HG02981 (cell line): ENCODE results near the gene NR1D1.
"Not testable (repeated sequence)": the region's sequence is repeated elsewhere in the genome, so short reads cannot be mapped to it uniquely, and the experiment has no call there.

ENCODE experiments used
- ATAC-seq: cut with Tn5 transposase; IDR thresholded peaks from one replicate; pipeline ENCODE4 v1.9.1; 2021; ENCODE audit warnings: mild to moderate bottlenecking, moderate library complexity; ENCODE audit not compliant: unreplicated experiment

The NR1D1 gene

DNA sequence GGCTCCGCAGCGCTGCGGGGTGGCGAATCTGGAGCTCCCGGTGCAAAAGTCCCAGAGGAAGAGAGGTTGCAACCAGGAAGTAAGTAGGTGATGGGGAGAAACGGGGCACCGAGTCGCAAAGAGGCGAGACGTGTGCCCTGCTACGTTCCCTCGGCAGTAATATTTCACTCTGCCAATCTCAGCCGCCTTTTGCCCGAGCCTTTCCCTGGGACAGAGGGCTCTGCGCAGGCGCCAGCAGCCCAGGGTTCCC lies at the start of gene NR1D1:
TSS of gene NR1D1 (minus strand) at position 171 of the 250 bp plus-strand sequence. CDS start 495 bp downstream, outside the sequence.
- no peak for ATAC-seq

DNA sequence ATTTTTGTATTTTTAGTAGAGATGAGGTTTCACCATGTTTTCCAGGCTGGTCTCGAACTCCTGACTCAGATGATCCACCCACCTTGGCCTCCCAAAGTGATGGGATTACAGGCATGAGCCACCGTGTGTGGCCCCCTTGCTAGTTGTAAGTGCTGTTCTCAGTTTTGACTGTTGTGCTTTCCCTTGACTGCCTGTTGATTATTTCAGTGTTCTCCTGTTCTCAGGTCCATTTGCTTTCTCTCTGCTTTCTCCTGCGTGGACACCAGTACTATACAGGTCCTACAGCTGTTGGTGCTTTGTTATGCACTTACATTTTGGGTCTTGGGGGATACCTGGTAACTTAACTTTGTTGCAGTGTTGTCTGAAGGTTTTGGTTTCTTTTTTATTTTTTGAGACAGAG lies 48.1 kb upstream of the NR1D1 start:
- no peak for ATAC-seq

DNA sequence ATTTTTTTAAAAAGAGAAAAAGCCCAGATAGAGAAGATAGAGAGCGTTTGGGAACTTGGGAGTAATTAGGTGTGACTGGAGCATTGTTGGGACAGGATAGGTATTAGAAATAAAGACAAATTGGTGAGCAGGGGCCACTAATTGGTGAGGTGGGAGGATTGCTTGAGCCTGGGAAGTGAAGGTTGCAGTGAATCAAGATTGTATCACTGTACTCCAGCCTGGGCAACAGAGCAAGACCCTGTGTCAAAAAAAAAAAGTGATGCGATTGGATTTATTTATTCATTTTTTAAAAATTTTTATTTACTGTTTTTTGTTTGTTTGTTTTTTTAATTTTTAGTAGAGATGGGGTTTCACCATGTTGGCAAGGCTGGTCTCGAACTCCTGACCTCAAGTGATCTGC lies 45.1 kb upstream of the NR1D1 start:
- ATAC-seq, result no peak

DNA sequence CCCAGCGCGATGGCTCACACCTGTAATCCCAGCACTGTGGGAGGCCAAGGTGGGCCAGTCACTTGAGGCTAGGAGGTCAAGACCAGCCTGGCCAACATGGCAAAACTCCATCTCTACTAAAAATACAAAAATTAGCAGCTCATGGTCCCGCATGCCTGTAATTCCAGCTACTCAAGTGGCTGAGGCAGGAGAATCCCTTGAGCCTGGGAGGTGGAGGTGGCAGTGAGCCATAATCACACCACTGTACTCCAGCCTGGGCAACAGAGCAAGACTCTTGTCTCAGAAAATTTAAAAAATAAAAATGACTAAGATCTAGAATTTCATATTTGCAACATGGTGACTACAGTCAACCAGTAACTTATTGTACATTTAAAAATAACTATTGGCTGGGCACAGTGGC lies 42.8 kb upstream of the NR1D1 start:
- not testable (repeated sequence) for ATAC-seq

DNA sequence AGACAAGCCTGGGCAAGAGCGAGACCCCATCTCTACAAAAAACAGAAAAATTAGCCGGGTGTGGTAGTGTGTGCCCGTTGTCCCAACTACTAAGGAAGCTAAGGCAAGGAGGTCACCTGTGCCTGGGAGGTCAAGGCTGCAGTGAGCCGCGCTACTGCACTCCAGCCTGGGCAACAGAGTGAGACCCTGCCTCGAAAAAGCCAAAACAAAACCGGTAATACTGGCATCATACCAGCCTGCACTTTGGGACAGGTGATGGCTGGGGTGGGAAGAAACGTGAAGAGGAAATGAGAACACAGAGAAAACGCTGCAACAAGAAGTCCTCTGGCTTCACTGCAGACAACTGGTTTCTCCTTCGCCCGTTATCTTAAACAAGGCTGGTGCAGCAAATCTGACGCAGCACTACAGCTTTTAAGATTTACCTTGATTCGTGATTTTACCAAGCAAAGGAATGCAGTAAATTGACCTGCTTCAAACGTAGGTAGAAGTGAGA lies 39.2 kb upstream of the NR1D1 start:
- ATAC-seq, result peak; percentile 3

DNA sequence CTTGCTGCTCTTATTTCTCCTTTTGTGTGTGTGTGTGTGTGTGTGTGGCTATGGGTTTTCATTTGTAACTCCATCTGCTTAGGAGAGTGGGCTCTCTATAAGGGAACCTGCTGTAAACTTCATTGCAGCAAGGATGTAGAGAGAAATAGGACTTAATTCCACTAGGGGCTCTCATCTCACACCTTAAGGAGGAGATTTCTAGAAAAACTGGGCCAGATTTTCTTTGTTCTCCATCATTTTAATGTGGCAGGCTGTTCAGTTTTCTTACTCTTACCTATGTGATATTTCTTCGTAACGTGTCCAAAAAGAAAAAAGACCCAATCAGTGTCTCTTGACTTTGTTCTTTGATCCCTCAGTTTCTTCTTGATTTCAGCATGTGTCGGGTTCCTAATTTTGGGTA lies 35.4 kb upstream of the NR1D1 start:
- ATAC-seq, result no peak

DNA sequence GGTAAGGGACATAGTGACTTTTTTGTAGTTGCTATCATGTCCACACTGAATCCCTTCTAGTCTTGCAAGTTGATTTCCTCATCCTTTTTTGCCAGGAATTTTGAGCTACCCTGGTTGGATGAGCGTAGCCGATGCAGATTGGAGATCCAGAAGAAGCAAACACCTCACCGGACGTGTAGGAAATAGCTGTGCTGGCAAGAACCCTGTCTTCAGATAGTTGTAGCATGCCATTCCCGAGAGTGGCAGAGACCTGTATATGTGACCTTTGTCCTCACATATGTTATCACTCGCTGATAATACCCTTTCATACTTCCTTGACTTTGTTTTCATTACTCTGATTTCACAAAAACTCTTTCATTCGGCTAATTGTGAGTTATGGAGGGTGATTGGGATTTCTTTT lies 33.8 kb upstream of the NR1D1 start:
- no peak for ATAC-seq

DNA sequence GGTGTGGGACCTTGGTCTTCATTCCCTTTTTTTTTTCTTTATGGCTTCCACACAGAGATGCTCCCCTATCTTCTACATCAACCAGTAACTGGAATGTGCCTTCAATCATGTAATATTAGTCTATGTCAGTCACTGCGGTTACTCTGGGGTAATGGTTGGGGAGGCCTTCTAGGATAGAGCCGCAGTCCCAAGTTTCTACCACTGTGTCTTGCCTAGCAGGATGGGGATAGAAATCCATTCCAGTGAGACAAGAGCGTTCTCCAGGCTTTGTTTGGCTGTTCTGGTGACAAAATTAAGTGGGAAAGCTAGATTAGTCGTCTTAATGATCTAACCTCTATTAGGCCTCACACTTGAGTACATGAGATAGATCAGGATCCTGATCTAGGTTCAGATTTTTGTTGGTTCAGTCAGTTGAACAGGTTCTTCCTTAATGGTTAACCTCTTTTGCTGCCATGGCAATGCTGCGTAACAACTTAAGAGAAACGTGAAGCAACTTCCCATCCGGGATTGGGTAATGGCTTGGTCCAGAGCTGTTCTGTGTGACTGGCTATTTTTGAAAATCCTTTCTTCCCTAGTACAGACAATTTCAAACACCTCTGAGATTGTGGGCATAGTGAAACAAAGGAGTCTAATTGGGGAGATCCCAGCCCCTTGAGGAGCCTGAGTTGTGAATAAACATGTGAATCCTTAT lies 30.1 kb upstream of the NR1D1 start:
- ATAC-seq, result no peak

DNA sequence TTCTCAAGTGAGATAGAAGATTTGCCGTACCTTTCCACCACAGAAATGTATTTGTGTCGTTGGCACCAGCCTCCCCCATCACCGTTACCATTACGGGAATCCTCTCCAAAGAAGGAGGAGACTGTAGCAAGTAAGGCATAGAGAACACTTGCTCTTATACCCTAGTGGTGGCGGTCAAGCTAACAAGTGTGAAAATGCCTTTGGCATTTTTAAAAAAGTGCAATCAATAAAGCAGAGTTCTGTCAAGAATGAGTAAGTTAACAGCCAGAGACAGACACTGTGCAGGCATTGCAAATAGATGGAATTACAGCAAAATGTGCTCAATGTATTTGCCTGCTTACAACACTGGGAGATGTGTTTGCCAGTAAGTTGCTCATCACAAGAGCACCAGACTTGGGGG lies 29.1 kb upstream of the NR1D1 start:
- no peak for ATAC-seq

DNA sequence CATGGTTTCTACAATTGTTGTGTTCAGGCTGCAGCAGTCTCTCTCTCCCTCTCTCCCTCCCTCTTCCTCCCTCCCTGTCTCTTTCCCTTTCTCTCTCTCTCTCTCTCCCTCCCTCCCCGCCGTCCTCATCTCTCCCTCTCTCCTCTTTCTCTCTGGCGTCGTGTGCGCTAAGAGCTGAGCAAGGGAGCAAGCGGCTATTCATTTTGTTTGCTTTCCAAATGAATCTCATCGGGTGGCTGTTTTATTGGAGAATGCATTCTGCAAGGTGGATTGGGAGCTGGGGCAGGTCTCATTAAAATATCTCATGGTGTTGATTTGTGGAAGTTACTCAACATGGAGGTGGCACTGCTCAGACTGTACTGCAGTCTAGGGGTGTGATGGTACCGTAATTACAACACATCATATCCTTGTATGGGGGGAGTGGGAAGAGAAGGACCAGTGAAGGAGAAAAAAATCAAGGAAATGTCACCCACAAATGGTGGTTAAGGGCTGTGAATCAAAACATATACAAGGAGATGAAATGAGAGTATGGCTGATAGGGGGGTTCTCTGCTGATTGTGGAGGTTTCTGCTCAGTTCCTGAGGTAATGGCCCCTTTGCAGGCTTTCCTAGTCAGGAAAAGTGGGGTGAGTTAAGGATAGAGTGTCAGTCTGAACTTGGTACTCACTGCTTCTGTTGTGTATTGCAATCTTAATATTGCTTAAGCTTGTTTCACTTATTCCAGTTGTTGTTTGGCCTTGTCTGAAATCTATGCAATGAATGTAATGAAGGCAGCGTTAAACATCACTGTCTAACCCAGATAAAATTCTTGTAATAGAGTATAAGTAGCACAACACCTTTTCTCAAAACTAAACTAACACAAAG lies 24.1 kb upstream of the NR1D1 start:
- ATAC-seq, result no peak

DNA sequence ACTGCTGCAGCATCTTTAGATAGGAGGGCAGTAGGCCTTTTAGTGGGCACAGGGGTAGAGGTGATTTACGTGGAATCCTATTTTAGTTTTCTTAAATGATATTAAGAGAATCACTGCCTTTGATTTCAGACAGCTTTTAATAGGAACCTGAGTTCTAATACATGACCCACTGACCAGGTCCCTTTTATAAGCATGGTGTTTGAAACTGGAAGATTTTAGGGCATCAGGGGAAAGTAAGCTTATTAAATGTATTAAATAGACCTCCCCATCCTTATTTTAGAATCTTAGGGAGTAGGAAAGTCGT lies 23.4 kb upstream of the NR1D1 start:
- ATAC-seq, result no peak

DNA sequence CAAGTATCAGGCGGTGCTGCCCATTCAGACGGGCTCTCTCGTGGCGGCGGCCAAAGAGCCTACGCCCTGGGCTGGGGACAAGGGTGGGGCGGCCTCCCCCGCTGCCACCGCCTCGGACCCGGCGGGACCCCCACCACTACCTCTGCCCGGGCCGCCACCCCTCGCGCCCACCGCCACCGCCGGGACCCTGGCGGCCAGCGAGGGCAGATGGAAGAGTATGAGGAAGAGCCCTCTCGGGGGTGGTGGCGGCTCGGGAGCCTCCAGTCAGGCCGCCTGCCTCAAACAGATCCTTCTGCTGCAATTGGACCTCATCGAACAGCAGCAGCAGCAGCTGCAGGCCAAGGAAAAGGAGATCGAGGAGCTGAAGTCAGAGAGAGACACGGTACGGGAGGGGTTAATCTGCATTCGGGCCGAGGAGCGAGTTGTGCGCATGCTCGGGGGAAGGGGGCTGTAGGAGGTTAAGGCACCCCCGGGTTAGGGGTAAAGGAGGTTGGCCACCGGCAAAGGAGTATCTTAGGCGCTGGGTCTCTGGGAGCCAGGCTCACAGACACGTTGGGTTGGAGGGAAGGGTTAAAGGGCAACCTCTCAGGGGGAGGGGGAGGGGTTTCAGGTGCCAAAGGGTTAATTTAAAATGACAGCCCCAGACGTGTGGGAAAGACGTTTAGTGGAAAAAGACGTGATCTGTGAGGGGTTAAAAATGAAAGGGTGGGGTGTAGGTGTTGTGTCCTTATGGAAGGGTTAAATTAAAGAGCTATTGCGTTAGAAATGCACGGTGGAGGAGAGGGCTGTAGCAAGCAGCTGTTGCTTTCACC lies 22.8 kb upstream of the NR1D1 start:
- ATAC-seq, result no peak

DNA sequence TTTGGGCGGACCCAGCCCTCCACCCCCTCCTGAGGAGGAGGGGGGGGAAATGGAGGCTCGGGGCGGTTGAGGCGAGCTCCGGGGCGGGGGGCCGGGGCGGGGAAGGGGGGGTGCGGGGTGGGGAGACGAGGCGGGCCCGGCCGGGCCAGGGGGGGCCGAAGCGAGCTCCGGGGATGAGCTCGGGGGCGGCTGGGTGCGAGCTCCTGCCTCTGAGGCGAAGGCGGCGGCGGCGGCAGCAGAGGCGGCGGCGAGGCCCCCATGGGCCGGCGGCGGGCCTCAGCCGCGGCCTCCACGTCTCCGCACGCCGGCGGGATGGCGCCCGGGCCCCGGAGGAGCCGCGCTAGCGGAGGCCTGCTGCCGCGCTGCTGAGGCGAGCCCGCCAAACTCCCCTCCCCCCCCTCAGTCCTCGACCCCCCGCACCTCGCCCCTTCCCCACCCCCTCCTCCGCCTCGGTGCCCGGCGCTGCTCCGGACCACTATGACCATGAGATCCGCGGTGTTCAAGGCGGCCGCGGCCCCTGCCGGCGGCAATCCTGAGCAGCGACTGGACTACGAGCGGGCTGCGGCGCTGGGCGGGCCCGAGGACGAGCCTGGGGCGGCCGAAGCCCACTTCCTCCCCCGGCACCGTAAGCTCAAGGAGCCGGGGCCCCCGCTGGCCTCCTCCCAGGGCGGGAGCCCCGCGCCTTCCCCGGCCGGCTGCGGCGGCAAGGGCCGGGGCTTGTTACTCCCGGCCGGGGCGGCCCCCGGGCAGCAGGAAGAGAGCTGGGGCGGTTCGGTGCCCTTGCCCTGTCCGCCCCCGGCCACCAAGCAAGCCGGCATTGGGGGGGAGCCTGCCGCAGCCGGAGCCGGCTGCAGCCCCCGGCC lies 22.0 kb upstream of the NR1D1 start:
- peak; percentile 31 for ATAC-seq

DNA sequence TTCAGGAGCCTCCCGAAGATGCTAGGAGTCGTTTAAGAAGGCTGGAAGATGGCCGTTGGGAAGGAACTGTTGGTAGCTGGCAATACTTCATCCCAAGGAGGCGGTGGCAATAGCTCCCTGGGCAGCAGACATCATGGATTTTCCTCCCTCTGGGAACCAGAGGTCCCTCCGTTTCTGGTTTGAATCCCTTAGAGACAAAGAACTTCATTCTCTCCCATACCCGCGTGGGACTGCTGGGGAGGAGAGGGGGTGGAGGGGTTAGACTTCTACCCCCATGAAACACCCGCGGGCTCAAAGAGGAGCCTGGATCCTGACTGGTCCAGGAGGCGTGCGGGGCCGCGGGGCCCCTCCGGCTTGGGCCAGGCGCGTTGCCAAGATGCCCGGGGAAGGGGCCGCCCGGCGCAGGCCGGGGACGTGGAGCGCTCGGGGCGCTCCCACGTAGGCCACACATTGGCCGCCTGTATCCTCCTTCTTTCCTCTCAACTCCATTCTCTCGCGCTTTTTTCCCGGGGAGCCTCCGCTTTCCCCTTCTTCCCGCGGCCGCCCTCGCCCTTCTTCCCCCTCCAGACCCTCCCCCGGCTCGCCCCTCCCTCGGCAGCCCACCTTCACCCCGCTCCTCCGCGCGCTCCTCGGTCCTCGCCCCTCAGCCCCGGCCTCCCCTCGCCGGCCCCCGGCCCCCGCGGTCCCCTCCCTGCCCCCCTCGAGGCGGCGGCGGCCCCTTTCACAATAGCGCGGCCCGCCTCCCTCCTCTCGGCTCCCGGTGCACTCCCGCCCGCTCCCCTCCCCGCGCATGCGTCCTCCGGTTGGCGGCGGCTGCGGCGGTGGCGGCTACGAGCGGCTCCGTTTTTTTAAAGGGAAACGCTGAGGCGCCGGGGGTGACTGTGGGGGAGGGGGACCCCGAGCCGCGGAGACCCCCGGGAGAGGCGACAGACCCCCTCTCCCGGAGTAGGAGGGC lies 21.1 kb upstream of the NR1D1 start, which contains the start of gene MSL1:
TSS of gene MSL1 (plus strand) at position 791 of the 955 bp plus-strand sequence. CDS start 642 bp downstream, outside the sequence.
- peak; percentile 53 for ATAC-seq

DNA sequence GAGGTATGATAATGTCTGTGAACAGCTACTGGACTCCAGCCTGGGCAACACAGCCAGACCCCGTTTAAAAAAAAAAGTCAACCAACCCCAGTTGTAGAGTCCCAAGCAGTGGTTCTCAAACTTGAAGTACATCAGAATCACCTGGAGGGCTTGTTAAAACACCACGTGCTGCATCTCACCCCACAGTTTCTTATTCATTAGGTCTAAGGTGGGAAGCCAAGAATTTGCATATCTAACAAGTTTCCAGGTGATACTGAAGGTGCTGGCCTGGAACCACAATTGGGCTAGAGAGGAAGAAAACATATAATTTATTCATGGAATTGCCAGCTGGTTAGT lies 14.7 kb upstream of the NR1D1 start:
- no peak for ATAC-seq

DNA sequence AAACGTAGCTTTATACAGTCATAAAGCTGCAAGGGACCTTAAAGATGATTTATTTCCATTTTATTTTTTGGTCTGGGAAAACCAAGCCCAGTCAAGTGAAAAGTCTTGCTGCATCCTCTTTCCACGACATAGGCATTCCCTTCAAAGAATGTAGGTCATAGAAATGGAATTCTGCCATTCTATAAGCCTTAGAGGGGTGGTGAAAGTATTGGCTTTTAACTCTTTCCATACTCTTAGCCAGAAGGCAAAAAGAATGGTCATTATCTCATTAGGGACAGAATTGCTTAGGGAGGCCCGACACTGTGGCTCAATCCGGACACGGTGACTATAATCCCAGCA lies 13.5 kb upstream of the NR1D1 start:
- ATAC-seq, result no peak

DNA sequence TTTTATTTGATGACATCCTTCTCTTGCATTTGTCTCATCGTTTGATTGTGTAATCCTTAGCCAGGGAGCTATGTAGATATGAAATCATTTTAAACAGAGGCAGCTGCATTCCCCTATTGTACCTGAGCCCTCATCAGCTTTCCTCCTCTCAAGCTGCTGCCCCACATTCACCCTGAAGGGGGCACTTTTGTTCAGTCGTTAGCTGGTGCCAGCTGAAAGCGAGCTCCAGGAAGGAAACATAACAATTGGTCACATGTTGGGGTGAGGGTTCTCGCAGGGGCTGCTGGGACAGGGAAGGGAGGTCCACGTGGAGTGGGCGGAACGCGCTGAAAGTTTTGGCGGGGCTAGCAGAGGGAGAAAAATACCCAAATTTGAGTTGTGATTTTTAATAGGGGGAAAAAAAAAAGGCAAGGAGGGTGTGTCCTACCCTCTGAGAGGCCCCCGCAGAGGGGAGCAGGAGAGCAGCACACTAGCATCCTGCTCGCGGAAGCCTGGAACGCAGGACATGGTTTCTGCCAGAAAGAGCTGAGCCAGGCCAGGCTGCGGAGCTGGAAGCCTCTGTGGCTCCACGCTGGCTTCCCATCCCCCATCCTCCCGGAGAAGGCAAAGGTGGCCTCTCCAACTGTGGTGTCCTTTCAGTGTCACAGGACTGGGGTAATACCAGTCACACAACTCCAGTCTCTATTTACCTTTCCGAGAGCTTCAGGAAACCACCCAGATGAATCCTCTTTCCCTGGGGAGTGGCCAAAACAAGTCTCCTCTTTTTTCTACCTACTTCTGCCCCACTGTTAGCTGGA lies 12.9 kb upstream of the NR1D1 start:
- ATAC-seq, result peak; percentile 71

DNA sequence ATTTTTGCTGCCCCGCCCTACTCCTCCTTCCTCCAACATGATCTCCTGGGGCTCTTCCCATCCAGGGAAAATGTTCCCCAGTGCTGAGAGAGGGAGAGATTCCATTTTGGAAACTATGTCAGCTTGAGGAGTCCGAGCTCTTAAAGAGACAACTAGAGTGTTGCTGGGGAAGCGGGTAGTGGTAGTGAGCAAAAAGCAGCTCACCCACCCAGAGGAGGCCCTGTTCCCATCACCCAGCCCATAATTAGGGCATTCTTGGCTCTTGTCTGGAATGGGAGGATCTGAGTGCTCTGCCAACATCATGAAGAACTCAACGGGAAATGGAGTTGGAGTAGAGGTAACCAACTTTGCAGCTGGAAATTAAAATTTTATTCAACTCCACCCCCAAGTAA lies 12.3 kb upstream of the NR1D1 start:
- no peak for ATAC-seq

DNA sequence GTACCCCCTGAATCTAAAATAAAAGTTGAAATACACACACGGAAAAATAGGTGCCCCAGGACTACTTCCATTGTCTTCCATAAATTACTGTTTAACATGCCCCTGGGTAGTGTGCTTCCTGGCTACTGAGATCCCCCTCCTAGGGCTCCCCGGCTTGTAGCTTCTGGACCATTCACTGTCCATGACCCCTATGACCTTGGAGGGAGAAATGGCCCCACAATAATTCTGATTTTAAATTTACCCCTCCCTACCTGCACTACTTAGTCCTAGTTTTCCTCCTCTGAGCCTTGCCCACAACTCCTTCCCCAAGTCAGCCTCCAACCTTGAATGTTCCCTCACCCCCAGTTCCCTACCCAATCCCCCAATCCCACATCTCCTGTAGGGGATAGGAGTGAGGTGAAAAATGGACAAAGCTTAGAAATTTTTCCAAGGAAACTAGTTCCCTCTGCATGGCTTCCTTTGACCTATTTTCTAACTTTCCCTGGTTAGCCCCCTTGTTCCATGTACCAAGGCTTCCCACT lies 11.9 kb upstream of the NR1D1 start:
- ATAC-seq, result no peak
